ENCODE measurements around the gene C2orf69. TPM values are rescaled to one million over a fixed set of nuclear protein-coding genes. Genes with fewer than 3 reads are reported as not detected.

The C2orf69 gene
- 7.3 and 9.6 TPM in 2 replicates for total RNA-seq

GRCh38 chr2:199911052-199911876 is at the start of gene C2orf69:
Gene C2orf69, plus strand, starts transcription at chr2:199911293. Its CDS starts 146 bp downstream, at chr2:199911439.

GRCh38 chr2:199955339-199956061 is 44.4 kb downstream of the C2orf69 start, which contains the start of the genes MAIP1 and TYW5:
Gene MAIP1, plus strand, starts transcription at chr2:199955582. Its CDS starts 217 bp downstream, at chr2:199955799.
Gene TYW5, minus strand, starts transcription at chr2:199955491. Its CDS starts 21 bp downstream, at chr2:199955470.

Other genes with a start within 250 kb of the C2orf69 start
- gene FTCDNL1, start 60.1 kb upstream of the C2orf69 start, total RNA-seq = not detected in 2 replicates
- 1.8 and 3.4 TPM in 2 replicates for gene TYW5, start 44.2 kb downstream of the C2orf69 start, total RNA-seq
- 11.5 and 24.0 TPM in 2 replicates for gene MAIP1, start 44.3 kb downstream of the C2orf69 start, total RNA-seq